HEK293 (cell line): ENCODE results near the gene CAV2.

Experiments
- CTCF ChIP-seq: fragments of 450-650 bp; formaldehyde crosslinking; IDR thresholded peaks from 2 replicates; pipeline ENCODE4 v1.5.1; 2016; ENCODE audit warnings: missing biosample characterization, missing genetic modification characterization
- PATZ1 ChIP-seq: fragments of 450-650 bp; formaldehyde crosslinking; IDR thresholded peaks from 2 replicates; pipeline ENCODE4 v1.5.1; 2016; ENCODE audit warnings: missing biosample characterization, missing genetic modification characterization
- PBX3 ChIP-seq: sonication (generic); formaldehyde crosslinking; IDR thresholded peaks from 2 replicates; pipeline ENCODE4 v1.8.1; 2022; ENCODE audit warnings: mild to moderate bottlenecking, moderate library complexity, missing genetic modification reagents
- ZBTB8A ChIP-seq: fragments of 450-650 bp; formaldehyde crosslinking; IDR thresholded peaks from 2 replicates; pipeline ENCODE4 v1.5.1; 2016; ENCODE audit warnings: missing biosample characterization, missing genetic modification characterization
- ZNF670 ChIP-seq: fragments of 450-650 bp; formaldehyde crosslinking; IDR thresholded peaks from 2 replicates; pipeline ENCODE4 v1.5.1; 2016; ENCODE audit warnings: missing biosample characterization, missing genetic modification characterization, low read depth

DNA sequence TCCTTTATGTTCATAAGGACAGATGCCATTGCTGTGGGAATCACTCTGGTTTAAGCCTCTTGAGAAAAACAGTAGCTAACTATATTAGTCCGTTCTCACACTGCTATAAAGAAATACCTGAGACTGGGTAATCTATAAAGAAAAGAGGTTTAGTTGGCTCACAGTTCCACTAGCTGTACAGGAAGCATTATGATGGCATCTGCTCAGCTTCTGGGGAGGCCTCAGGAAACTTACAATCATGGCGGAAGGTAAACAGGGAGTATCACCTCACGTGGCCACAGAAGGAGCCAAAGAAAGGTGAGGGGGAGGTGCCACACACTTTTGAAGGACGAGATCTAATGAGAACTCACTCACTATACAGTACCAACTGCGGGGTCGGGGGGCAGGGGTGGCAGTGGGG, 2.9 kb upstream of the CAV2 start:
- no peak for TF ChIP-seq ZNF670 (tag by site-specific recombination)
- no peak for TF ChIP-seq CTCF (tag by site-specific recombination)
- no peak for TF ChIP-seq PATZ1 (tag by site-specific recombination)
- no peak for TF ChIP-seq ZBTB8A (tag by site-specific recombination)
- TF ChIP-seq PBX3 (CRISPR knock-in tag), result no peak
